GM21515 (cell line): ENCODE data around the gene CPNE6.

Experiments
- ATAC-seq: cut with Tn5 transposase; IDR thresholded peaks from one replicate; pipeline ENCODE4 v1.9.1; 2021; ENCODE audit not compliant: unreplicated experiment

CPNE6 gene

GRCh38 chr14:24068711-24069410 lies 2.5 kb upstream of the CPNE6 start:
- no peak for ATAC-seq

GRCh38 chr14:24069411-24069735 lies 2.0 kb upstream of the CPNE6 start:
- no peak for ATAC-seq

GRCh38 chr14:24070285-24071143 lies 848 bp upstream of the CPNE6 start:
- ATAC-seq: no peak

- ATAC-seq: no peak
Measured at GRCh38 chr14:24071836-24072430, 571 bp downstream of the CPNE6 start.

- no peak for ATAC-seq
Measured at GRCh38 chr14:24072436-24072835, 1.1 kb downstream of the CPNE6 start.

- ATAC-seq: no peak
Measured at GRCh38 chr14:24072881-24073877, 1.8 kb downstream of the CPNE6 start.

- ATAC-seq: no peak
Measured at GRCh38 chr14:24074625-24075484, 3.5 kb downstream of the CPNE6 start.

GRCh38 chr14:24075485-24076301 lies 4.3 kb downstream of the CPNE6 start:
- ATAC-seq: no peak

- ATAC-seq: no peak
Measured at GRCh38 chr14:24076302-24076601, 4.9 kb downstream of the CPNE6 start.

- ATAC-seq: no peak
Measured at GRCh38 chr14:24077086-24077485, 5.7 kb downstream of the CPNE6 start.

GRCh38 chr14:24078146-24078545 lies 6.8 kb downstream of the CPNE6 start:
- no peak for ATAC-seq

GRCh38 chr14:24079491-24080141 lies 8.3 kb downstream of the CPNE6 start:
- ATAC-seq: no peak

GRCh38 chr14:24080142-24080530 lies 8.8 kb downstream of the CPNE6 start:
- ATAC-seq: no peak

- peak; percentile 92 for ATAC-seq
Measured at GRCh38 chr14:24080888-24081738, 9.8 kb downstream of the CPNE6 start.

- ATAC-seq: no peak
Measured at GRCh38 chr14:24081739-24082211, 10.4 kb downstream of the CPNE6 start.

- no peak for ATAC-seq
Measured at GRCh38 chr14:24082411-24083080, 11.2 kb downstream of the CPNE6 start.

GRCh38 chr14:24083462-24083861 lies 12.1 kb downstream of the CPNE6 start:
- ATAC-seq: no peak
